GM18519 (cell line): ENCODE data around the gene FBN2.

Source experiments
- ATAC-seq: cut with Tn5 transposase; IDR thresholded peaks from one replicate; pipeline ENCODE4 v1.9.1; 2021; ENCODE audit warnings: mild to moderate bottlenecking, moderate library complexity; ENCODE audit not compliant: unreplicated experiment, low FRiP score

FBN2 gene

GRCh38 chr5:128380337-128380736 lies 157.7 kb downstream of the FBN2 start:
- ATAC-seq, result no peak

- ATAC-seq, result no peak
Observed at GRCh38 chr5:128378632-128379031, 159.4 kb downstream of the FBN2 start.

- ATAC-seq, result no peak
Observed at GRCh38 chr5:128378196-128378595, 159.8 kb downstream of the FBN2 start.

- ATAC-seq, result no peak
Observed at GRCh38 chr5:128376577-128376976, 161.5 kb downstream of the FBN2 start.

GRCh38 chr5:128366147-128366546 lies 171.9 kb downstream of the FBN2 start:
- ATAC-seq, result no peak

GRCh38 chr5:128362370-128362769 lies 175.7 kb downstream of the FBN2 start:
- no peak for ATAC-seq

GRCh38 chr5:128358826-128359225 lies 179.2 kb downstream of the FBN2 start:
- ATAC-seq, result no peak

- no peak for ATAC-seq
Observed at GRCh38 chr5:128357226-128357625, 180.8 kb downstream of the FBN2 start.

- no peak for ATAC-seq
Observed at GRCh38 chr5:128355961-128356360, 182.1 kb downstream of the FBN2 start.

GRCh38 chr5:128353441-128354107 lies 184.5 kb downstream of the FBN2 start:
- no peak for ATAC-seq

GRCh38 chr5:128350705-128351104 lies 187.3 kb downstream of the FBN2 start:
- ATAC-seq, result no peak

GRCh38 chr5:128349044-128349858 lies 188.8 kb downstream of the FBN2 start:
- no peak for ATAC-seq

GRCh38 chr5:128346038-128346437 lies 192.0 kb downstream of the FBN2 start:
- no peak for ATAC-seq

GRCh38 chr5:128345247-128345646 lies 192.8 kb downstream of the FBN2 start:
- ATAC-seq, result no peak

GRCh38 chr5:128343168-128343567 lies 194.9 kb downstream of the FBN2 start:
- no peak for ATAC-seq

GRCh38 chr5:128341056-128341455 lies 197.0 kb downstream of the FBN2 start:
- no peak for ATAC-seq

- no peak for ATAC-seq
Observed at GRCh38 chr5:128340648-128341047, 197.4 kb downstream of the FBN2 start.

- no peak for ATAC-seq
Observed at GRCh38 chr5:128339585-128339984, 198.5 kb downstream of the FBN2 start.

GRCh38 chr5:128338649-128339048 lies 199.4 kb downstream of the FBN2 start:
- no peak for ATAC-seq

- no peak for ATAC-seq
Observed at GRCh38 chr5:128335339-128335738, 202.7 kb downstream of the FBN2 start.

- ATAC-seq, result no peak
Observed at GRCh38 chr5:128334010-128334716, 203.9 kb downstream of the FBN2 start.
